Naive B cell (primary cell): ENCODE data around the gene HERPUD1. TPM values are rescaled to one million over a fixed set of nuclear protein-coding genes. Genes with fewer than 3 reads are reported as not detected.
"Not testable (repeated sequence)": the region's sequence is repeated elsewhere in the genome, so short reads cannot be mapped to it uniquely, and the experiment has no call there.

ENCODE experiments used
- ATAC-seq, 2 donors: fragments of 150-1000 bp; cut with Tn5 transposase; 2 replicates each; pipeline ENCODE4 v1.10.0; 2021; ENCODE audit warnings: low read depth in 2 of 2, mild to moderate bottlenecking in 2 of 2, moderate library complexity in 2 of 2
- DNase-seq: peaks from one replicate; pipeline ENCODE4 v3.0.0; 2022
- H3K27ac Mint-ChIP-seq, 6 donors: one replicate each; pipeline ENCODE4 v1.8.0; 2020 to 2022; ENCODE audit warnings: mild to moderate bottlenecking in 6 of 6, mixed read lengths in 6 of 6, moderate library complexity in 5 of 6, inconsistent platforms in 2 of 6
- H3K27me3 Mint-ChIP-seq, 3 donors: one replicate each; pipeline ENCODE4 v1.8.0; 2021 to 2022; ENCODE audit warnings: mixed read lengths in 3 of 3, mild to moderate bottlenecking in 1 of 3
- H3K36me3 Mint-ChIP-seq, 2 donors: one replicate each; pipeline ENCODE4 v1.8.0; 2020 to 2022; ENCODE audit warnings: mixed read lengths in 2 of 2, inconsistent platforms in 1 of 2, mild to moderate bottlenecking in 1 of 2
- H3K4me1 Mint-ChIP-seq, 3 donors: one replicate each; pipeline ENCODE4 v1.8.0; 2020 to 2022; ENCODE audit warnings: mixed read lengths in 3 of 3, inconsistent platforms in 1 of 3, mild to moderate bottlenecking in 1 of 3, moderate library complexity in 1 of 3
- H3K4me3 Mint-ChIP-seq, 8 donors: one replicate each; pipeline ENCODE4 v1.8.0; 2020 to 2022; ENCODE audit warnings: mild to moderate bottlenecking in 8 of 8, mixed read lengths in 8 of 8, moderate library complexity in 8 of 8, inconsistent platforms in 2 of 8
- H3K9me3 Mint-ChIP-seq, 7 donors: one replicate each; pipeline ENCODE4 v1.8.0; 2020 to 2022; ENCODE audit warnings: mixed read lengths in 7 of 7, mild to moderate bottlenecking in 5 of 7, inconsistent platforms in 2 of 7, moderate library complexity in 1 of 7
- polyA plus RNA-seq, 6 donors: library from polyadenylated mRNA; unstranded; fragments of 300-500 nt; fragmentation: Illumina TruSeq; gene quantifications; one replicate each; pipeline ENCODE4 v1.2.3, GENCODE V29; 2021; ENCODE audit warnings: low read depth in 6 of 6

HERPUD1 gene
- polyA plus RNA-seq, 6 donors from 2014 or later = 235 to 1,138 (median 264) TPM

- ATAC-seq, H3K36me3 Mint-ChIP-seq, H3K9me3 Mint-ChIP-seq, H3K27me3 Mint-ChIP-seq: not testable (repeated sequence)
- Mint-ChIP-seq H3K4me1 (peaks cover 50 to 70% (median 57%) of the 10 kb centered on the region in 3 donors), H3K4me3 (peak overlapping the region in 4 of 8 donors; percentile 20 to 80 (median 56)), H3K27ac (peak overlapping the region; percentile 8 to 94 (median 83))
- DNase-seq = peak; percentile 50
Measured at GRCh38 chr16:56973899-56974298, 42.0 kb downstream of the HERPUD1 start.

DNA sequence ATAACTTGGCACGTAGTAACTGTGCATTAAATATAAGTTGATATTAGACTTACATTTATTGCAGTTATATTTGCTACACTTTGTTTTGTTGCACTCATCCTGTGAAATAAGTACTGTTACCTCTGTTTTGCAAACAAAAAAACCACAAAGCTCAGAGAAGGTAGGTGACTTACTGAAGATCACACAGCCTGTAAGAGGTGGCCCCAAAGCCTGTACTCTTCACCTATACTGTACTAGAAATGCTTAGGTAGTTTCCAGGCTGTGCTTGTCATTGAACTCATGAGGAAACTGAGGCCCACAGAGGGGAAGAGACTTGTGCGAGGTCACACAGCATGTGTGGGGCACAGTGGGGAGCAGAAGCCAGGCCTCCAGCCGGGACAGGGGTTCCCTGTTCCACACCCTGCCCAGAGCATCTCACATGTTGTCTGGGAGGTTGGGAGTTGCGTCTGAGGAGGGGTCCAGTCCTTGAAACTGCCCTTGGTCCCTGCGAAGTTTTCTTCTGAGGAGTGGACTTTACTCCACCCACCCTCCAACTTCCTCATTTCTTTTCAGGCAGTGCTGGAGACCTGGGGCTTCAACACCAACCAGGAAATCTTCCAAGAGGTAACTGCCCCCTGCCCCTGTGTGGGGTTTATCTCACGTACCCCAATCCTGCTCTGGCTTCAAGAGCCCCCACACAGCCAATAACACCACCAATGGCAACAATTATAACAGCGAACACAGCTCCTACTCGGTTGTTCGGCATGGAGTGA lies 42.8 kb downstream of the HERPUD1 start:
- Mint-ChIP-seq H3K4me3 (peak overlapping the region in 2 of 8 donors; percentile 26 to 39), H3K27ac (peak overlapping the region in 4 of 6 donors; percentile 31 to 94 (median 66)), H3K27me3 (no peaks in the 10 kb centered on the region), H3K4me1 (peaks cover 45 to 78% (median 65%) of the 10 kb centered on the region in 3 donors), H3K9me3 (no peaks in the 10 kb centered on the region), H3K36me3 (no peaks in the 10 kb centered on the region)
- ATAC-seq (no peak), DNase-seq (no peak)

DNA sequence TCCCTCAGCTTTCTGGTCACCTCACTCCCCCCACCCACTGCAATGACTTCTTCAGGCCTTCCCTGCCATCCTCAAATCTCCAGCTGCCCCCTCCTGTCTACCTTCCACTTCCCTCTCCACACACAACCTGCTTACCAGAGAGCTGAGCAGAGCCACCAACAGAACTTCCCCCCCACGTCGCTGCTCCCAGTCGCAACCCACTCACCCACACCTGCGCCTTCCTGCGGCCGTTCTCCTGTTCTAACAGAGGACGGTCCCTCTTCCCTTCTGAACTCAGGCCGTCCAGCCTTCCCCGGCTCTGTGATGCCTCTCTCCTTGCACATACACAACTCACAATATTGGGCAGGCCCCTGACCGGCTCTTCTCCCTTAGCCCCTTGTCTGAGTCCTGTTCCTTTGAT lies 43.8 kb downstream of the HERPUD1 start:
- DNase-seq (no peak), ATAC-seq (no peak)
- no peaks in the 10 kb centered on the region for H3K27me3 Mint-ChIP-seq
- peak overlapping the region in 5 of 6 donors; percentile 21 to 94 (median 56) for H3K27ac Mint-ChIP-seq
- H3K4me3 Mint-ChIP-seq = peak overlapping the region in 4 of 8 donors; percentile 8 to 81 (median 16)
- peaks cover 54 to 84% (median 75%) of the 10 kb centered on the region in 3 donors for H3K4me1 Mint-ChIP-seq
- no peaks in the 10 kb centered on the region for H3K9me3 Mint-ChIP-seq
- H3K36me3 Mint-ChIP-seq = no peaks in the 10 kb centered on the region

DNA sequence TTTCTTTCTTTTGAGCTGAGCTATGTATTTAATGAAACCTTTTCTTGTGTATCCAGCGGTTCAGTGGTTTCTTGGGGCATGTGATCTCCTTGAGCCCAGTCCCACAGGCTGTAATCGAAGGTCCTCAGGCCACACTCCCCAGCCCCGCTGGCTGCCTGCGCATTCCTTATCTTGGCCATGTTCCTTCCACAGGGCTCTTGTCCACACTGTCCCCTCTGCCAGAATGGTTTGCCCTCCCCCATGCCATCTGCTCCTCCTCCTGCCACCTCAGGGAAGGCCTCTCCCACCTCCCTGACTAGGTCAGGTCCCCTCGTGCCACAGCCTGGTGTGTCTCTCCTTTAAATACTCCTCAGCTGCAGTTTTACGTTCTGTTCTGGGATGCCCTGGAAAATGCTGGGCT lies 45.3 kb downstream of the HERPUD1 start:
- Mint-ChIP-seq H3K9me3 (no peaks in the 10 kb centered on the region), H3K36me3 (no peaks in the 10 kb centered on the region), H3K27me3 (no peaks in the 10 kb centered on the region), H3K4me1 (peaks cover 58 to 84% (median 77%) of the 10 kb centered on the region in 3 donors), H3K4me3 (no peak overlapping the region), H3K27ac (peak overlapping the region in 4 of 6 donors; percentile 49 to 76 (median 66))
- DNase-seq (no peak), ATAC-seq (no peak)

DNA sequence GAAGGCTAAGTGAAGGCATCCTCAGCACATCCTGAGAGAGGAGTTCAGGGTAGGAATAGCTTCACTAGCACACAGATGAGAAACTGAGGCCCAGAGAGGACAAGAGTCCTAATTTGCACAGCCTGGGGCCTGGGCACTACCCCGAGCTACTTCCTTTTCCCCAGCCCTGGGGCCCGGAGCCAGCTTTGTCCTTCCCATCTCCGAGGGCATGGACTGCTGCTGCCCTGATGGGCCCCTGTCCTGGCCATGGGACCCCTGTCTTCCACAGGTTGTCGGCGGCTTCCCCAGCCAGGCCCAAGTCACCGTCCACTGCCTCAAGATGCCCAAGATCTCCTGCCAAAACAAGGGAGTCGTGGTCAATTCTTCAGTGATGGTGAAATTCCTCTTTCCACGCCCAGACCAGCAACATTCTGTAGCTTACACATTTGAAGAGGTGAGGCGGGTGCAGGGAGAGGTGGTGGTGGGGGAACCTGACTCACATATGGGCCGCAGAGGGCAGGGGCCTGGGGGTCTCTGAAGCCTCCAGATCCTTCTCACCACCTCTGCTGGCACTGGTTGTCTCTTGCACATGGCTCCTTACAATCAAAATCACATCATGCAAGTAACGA lies 46.0 kb downstream of the HERPUD1 start:
- Mint-ChIP-seq H3K9me3 (no peaks in the 10 kb centered on the region), H3K4me3 (peak overlapping the region in 1 of 8 donors; percentile 36), H3K4me1 (peaks cover 65 to 84% (median 77%) of the 10 kb centered on the region in 3 donors), H3K36me3 (no peaks in the 10 kb centered on the region), H3K27ac (peak overlapping the region in 2 of 6 donors; percentile 61 to 76), H3K27me3 (no peaks in the 10 kb centered on the region)
- DNase-seq (no peak), ATAC-seq (no peak)

- peak overlapping the region in 1 of 6 donors; percentile 86 for H3K27ac Mint-ChIP-seq
- H3K4me1 Mint-ChIP-seq = peaks cover 58 to 72% (median 69%) of the 10 kb centered on the region in 3 donors
- peak overlapping the region in 3 of 8 donors; percentile 45 to 85 (median 67) for H3K4me3 Mint-ChIP-seq
- no peaks in the 10 kb centered on the region for H3K9me3 Mint-ChIP-seq
- DNase-seq = no peak
- H3K36me3 Mint-ChIP-seq = peaks cover 0 to 4% of the 10 kb centered on the region in 2 donors
- ATAC-seq = no peak
- no peaks in the 10 kb centered on the region for H3K27me3 Mint-ChIP-seq
Measured at GRCh38 chr16:56980201-56980535, 48.2 kb downstream of the HERPUD1 start.

DNA sequence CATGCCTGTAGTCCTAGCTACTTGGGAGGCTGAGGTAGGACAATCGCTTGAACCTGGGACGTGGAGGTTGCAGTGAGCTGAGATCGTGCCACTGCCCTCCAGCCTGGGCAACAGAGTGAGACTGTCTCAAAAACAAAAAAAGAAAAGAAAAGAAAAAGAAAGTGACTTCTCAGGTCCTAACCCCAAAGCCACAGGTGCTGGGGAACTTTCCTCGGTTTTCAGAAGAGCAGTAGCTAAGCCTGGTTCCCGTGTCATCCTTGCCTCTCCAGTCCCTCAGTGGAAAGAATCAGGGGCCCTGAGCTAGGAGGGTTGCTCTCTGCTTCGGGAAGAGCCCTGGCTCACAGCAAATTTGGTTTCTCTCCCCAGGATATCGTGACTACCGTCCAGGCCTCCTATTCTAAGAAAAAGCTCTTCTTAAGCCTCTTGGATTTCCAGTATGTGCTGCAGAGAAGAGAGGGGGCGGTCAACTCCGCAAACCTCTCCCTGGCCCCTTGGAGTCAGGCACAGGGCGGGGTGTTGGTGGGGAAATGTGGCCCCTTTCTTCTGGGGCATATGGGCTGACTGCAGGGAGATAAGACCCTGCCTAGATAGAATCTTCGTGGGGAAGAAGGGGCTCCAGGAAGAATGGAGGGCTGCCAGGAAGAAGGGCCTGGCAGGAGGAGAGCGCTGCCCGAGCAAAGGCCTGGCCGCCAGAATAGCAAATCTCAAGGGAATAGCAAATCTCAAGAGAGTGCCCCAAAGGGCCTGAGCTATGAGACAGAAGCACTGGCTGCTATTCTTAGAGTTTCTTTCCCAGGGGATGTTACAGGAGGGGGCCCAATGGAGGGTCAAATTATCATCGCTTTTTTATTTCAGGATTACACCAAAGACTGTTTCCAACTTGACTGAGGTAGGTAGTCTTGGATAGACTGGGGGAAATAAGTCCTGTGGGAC lies 49.1 kb downstream of the HERPUD1 start:
- Mint-ChIP-seq H3K27ac (peak overlapping the region; percentile 70 to 91 (median 82)), H3K9me3 (no peaks in the 10 kb centered on the region), H3K36me3 (peaks cover 0 to 4% of the 10 kb centered on the region in 2 donors), H3K4me3 (peak overlapping the region; percentile 16 to 85 (median 76)), H3K4me1 (peaks cover 58 to 72% (median 69%) of the 10 kb centered on the region in 3 donors), H3K27me3 (no peaks in the 10 kb centered on the region)
- peak; percentile 49 to 59 for ATAC-seq
- DNase-seq = no peak

DNA sequence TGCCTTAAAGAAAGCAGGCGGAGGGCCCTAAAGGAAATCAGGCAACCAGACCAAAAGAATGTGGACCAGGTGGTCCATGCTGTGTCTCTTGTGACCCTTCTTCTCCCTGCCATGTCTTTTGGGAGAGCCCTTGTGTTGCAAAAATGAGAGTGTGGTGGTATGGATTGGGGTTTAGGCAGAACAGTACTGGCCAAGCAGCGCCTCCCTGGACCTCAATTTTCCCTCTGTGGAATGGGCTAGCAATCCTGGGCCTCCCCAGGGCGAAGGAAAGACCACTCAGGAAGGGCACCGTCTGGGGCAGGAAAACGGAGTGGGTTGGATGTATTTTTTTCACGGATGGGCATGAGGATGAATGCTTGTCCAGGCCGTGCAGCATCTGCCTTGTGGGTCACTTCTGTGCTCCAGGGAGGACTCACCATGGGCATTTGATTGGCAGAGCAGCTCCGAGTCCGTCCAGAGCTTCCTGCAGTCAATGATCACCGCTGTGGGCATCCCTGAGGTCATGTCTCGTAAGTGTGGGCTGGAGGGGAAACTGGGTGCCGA lies 49.9 kb downstream of the HERPUD1 start:
- H3K36me3 Mint-ChIP-seq = peaks cover 0 to 4% of the 10 kb centered on the region in 2 donors
- DNase-seq = no peak
- H3K27ac Mint-ChIP-seq = peak overlapping the region in 5 of 6 donors; percentile 22 to 91 (median 75)
- H3K4me3 Mint-ChIP-seq = peak overlapping the region in 6 of 8 donors; percentile 16 to 85 (median 72)
- no peaks in the 10 kb centered on the region for H3K27me3 Mint-ChIP-seq
- H3K4me1 Mint-ChIP-seq = peaks cover 54 to 75% (median 70%) of the 10 kb centered on the region in 3 donors
- H3K9me3 Mint-ChIP-seq = no peaks in the 10 kb centered on the region
- ATAC-seq = no peak

DNA sequence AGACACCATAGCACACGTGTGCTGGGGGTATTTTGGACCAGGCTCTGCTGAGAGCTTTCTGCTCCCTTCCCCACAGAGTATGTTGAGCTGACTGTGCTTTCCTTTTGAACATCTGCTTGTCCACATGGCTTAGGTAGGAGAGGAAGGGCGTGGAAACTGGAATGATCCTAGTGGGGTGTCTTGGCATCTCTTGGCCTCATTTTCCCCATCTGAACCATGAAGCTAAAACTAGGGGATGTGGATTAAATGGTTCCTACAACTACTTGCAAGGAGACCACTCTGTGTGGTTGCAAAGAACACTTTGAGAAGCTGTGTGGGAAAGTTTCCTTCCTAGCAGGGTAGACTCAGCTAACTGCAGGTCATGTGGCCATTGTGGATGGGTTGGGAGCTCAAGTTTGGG lies 50.8 kb downstream of the HERPUD1 start:
- peaks cover 59 to 80% (median 79%) of the 10 kb centered on the region in 3 donors for H3K4me1 Mint-ChIP-seq
- peak overlapping the region in 2 of 8 donors; percentile 22 to 47 for H3K4me3 Mint-ChIP-seq
- DNase-seq (no peak), ATAC-seq (no peak)
- H3K27me3 Mint-ChIP-seq = no peaks in the 10 kb centered on the region
- no peaks in the 10 kb centered on the region for H3K9me3 Mint-ChIP-seq
- peak overlapping the region in 4 of 6 donors; percentile 15 to 85 (median 26) for H3K27ac Mint-ChIP-seq
- H3K36me3 Mint-ChIP-seq = peaks cover 0 to 4% of the 10 kb centered on the region in 2 donors

GRCh38 chr16:56983211-56983751 lies 51.3 kb downstream of the HERPUD1 start:
- no peak for ATAC-seq
- Mint-ChIP-seq H3K27ac (peak overlapping the region in 3 of 6 donors; percentile 19 to 85 (median 35)), H3K36me3 (peaks cover 0 to 4% of the 10 kb centered on the region in 2 donors), H3K9me3 (no peaks in the 10 kb centered on the region), H3K4me3 (peak overlapping the region in 1 of 8 donors; percentile 47), H3K4me1 (peaks cover 64 to 84% (median 81%) of the 10 kb centered on the region in 3 donors), H3K27me3 (no peaks in the 10 kb centered on the region)
- no peak for DNase-seq

DNA sequence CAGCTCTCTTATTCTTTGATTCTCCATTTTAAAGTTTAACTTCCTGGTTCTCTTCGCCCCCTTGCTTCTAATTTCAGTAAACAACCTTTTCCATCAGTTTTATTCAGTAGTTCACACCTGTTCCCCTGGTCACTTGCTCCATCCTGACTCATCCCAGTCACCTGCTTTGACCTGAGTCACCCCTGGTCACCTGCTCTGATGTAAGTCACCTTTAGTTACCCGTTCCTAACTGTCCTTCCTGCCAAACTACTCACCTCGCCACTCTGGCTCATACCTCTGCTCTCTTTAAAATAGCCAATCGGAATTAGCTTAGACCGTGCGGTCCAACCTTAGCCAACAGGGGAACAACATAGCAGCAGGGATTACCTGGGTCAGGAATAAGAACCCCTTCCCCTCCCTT lies 52.7 kb downstream of the HERPUD1 start:
- Mint-ChIP-seq H3K9me3 (no peaks in the 10 kb centered on the region), H3K36me3 (peaks cover 0 to 4% of the 10 kb centered on the region in 2 donors), H3K4me1 (peaks cover 77 to 89% (median 82%) of the 10 kb centered on the region in 3 donors), H3K27me3 (no peaks in the 10 kb centered on the region), H3K27ac (peak overlapping the region in 4 of 6 donors; percentile 7 to 97 (median 78)), H3K4me3 (peak overlapping the region in 1 of 8 donors; percentile 37)
- DNase-seq (no peak), ATAC-seq (no peak)

- no peaks in the 10 kb centered on the region for H3K27me3 Mint-ChIP-seq
- peaks cover 78 to 88% (median 83%) of the 10 kb centered on the region in 3 donors for H3K4me1 Mint-ChIP-seq
- H3K4me3 Mint-ChIP-seq = peak overlapping the region in 1 of 8 donors; percentile 55
- H3K9me3 Mint-ChIP-seq = no peaks in the 10 kb centered on the region
- peaks cover 0 to 4% of the 10 kb centered on the region in 2 donors for H3K36me3 Mint-ChIP-seq
- peak overlapping the region; percentile 45 to 97 (median 87) for H3K27ac Mint-ChIP-seq
- ATAC-seq = no peak
- no peak for DNase-seq
Measured at GRCh38 chr16:56985288-56985961, 53.5 kb downstream of the HERPUD1 start.
